GM21423 (cell line): Measurements from ENCODE around the gene APBB2.

ENCODE experiments used
- ATAC-seq: cut with Tn5 transposase; IDR thresholded peaks from one replicate; pipeline ENCODE4 v1.9.1; 2021; ENCODE audit warnings: mild to moderate bottlenecking, moderate library complexity; ENCODE audit not compliant: unreplicated experiment

Gene APBB2

DNA sequence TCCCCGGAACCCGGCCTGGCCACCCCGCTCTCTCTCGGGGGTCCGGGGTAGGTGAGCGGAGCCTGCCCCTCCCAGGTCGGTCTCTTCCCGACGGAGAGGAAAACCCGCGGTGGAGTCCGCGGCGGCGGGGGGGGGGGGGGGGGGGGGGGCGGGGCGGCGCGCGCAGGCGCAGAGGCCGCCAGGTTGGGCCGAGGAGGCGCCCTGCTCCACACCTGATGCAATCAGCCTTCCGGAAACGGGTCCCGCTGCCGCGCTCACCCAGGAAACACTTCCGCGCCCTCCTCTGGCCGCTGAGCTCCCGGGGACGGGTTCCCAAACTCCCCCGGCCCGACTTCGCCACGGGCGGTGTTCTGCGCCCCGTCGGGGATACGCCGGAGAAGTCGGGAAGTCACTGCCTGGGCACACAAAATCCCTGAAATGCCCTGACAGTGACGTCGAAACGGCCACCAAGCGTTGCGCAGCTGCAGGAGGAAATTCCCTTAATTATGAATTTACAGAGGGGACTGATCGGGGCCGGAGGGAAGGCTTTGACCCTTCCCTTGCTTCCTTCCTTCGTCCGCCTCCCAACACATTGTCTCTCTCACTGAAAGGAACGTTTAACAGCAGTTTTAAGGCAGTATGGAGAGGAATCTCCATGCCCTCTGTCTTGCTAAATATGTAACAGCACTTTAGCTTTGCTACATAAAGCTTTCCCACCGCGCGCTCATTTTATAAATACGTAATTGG lies 2.1 kb upstream of the APBB2 start:
- peak; percentile 51 for ATAC-seq

DNA sequence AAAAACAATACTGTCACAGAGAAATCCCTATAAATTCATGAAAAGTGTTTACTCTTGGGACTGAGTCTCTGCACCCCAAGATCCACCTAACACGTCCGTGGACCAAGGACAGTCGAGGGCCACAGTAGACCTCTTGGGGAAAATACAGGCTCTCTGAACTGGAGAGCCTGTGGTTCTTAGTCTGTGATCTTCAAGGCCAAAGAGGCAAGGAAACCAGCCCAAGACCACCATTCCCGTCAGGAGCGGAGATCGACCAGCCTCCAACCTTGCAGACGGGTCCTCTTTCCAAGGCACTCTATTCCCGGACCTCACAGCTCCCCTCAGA lies 1.6 kb upstream of the APBB2 start:
- ATAC-seq, result no peak

DNA sequence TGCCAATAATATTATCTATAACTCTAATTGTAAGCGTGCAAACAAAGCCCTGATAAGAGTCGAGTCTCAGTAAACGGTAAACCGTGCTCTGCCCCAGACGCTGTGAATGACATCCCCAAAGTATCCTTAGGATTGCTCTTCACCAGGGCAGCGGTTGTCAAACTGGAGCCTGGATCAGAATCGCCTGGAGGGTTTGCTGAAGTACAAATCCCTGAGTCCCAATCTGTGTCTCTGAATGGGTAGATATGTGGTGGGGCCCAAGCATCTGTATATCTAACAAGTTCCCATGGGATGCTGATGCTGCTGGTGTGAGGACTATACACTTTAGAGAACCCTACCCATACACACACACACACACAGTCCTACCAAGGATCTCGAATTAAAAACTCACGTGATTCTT lies 813 bp upstream of the APBB2 start:
- no peak for ATAC-seq

DNA sequence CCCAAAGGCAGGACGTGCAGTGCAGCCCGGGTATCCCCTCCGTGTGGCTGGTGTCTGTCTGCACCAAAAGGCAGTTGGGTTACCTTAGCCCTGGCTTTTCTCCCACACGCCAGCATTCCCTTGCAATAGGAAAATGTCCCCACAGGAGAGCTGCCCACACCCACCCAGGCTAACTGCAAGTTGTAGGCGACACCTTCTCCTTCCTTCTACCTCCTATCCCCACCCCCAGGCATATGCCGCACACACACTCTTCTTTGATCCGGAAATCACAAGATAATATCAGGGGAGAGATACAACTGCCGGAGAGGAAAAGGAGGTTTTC lies 444 bp upstream of the APBB2 start:
- ATAC-seq, result no peak

DNA sequence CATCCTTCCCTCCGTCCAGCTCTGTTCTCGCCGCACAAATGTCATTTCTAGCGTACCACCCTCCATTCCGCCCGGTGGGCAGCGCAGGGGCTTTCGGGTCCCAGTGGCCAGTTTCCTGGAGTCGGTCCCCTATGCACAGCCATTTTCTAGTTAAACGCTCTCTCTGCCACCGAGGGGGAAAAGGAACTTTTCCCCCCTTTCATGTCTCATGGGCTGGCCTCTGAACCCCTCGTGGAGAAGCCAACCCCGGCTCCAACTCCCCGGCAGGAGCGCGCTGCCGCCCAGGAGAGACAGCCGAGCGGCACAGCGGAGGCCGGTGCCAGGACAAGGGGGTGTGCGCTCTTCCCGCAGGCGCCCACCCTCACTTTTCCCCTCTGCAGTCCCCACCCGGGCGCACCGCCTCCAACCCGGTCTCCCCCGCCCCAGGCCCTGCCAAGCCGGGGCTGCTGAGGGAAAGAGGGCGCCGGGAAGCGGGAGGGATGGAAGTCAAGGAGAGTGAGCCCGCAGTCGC lies 662 bp downstream of the APBB2 start:
- ATAC-seq, result no peak

DNA sequence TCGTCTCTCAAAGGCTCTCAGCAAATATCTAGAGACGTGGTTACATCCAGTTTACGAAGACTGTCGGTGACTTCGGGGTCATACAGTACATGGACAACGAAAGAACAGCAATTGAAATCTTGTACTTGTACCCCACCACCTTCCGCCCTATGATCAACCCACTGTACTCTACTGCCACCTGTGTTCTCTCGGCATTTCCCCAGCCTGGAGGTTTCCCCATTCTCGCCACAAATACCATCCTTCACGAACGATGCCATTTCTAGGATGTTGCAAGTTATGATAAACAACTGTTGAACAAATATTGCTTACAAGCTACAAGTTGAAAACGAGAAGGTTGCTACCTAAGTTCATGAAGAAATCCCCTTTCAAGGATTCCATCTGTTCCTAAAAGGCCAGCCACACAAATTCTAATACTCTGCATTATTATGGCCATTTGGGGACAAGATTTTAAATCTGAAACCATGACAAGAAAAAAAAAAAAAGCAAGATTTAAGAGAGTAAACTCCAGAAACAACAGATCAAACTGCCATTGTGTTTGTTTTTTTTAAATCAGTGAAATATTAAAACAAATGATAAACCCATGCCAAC lies 1.6 kb downstream of the APBB2 start:
- ATAC-seq, result no peak

DNA sequence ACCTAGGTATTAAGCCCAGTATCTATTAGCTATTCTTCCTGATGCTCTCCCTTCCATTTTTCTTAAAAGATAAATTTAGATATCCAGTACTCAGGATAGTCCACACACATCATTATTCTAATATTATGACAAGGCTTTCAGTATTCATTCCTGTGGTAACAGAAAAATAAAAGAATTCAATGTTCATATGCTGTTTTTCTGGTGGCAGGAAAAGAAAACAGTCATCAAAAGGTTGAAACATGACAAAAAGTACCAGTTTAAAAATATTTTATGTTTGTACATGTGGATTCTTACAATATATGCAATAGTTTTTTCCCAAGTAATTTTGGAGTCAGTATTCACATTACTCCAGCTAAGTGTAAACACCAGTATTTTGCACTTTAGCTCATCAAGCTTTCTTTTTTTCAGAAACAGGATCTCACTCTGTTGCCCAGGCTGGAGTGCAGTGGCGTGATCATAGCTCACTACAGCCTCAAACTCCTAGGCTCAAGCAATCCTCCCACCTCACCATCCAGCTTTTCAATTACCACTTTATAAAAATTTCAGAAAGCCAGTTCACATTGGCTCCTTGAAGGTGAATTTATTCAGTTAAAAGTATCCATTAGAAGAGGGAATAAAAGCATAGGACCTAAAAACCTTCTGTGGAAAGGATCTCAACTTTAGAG lies 2.3 kb downstream of the APBB2 start:
- no peak for ATAC-seq

DNA sequence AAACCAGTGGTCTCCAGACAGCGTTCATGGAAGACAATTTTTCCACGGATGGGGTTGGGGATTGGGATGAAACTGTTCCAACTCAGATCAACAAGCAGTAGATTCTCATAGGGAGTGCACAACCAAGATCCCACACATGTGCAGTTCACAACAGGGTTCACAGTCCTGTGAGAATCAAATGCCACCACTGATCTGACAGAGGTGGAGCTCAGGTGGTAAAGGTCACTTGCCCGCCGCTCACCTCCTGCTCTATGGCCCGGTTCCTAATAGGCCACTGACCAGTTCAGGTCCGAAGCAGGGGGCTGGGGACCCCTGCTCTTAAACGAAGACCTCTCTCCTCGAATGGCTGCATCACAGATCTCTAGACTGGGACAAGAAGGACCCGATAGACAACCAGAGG lies 4.4 kb downstream of the APBB2 start:
- ATAC-seq, result no peak

DNA sequence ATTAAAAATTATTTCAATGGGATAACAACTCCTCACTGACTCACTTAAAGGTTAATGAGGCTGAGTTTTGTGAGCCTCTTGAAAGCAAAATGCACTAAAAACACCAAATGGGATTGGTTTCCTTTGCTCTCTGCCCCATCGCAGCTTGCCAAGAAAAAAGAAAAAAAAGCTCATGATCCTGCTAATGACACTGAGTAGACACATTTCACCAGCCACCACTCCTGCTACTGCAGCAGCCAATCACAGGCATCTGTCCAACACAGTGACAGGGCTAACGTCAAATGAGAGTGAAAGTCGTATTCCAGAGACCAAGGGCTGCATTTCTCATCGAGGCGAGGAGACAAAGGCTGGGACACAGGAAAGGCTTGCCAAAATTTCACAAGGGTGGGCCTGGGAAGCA lies 5.2 kb downstream of the APBB2 start:
- no peak for ATAC-seq

DNA sequence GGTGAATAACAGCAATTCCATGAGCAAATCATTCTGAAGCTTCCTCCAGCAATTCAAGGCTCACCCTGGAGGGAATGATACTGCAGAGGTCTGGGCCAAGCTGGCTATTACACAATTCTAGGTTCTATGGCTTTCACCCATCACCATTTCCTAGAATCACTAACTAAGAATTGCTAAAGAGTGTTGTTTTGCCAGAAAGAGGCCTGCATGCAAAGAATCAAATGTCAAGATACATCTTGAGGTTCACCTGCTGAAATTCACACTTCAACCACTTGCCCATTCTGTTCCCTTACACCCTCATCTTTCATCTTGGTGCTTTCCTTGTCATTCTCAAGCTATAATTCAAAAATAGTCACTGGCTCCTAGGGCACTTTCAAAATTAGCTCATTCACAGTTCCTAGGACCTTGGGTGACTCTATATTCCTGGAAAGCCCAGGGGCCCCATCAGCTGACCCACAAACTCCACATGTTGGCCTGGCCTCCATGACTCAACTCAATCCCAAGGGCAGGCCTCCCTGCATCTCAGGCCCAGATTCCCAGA lies 7.0 kb downstream of the APBB2 start:
- ATAC-seq, result no peak

DNA sequence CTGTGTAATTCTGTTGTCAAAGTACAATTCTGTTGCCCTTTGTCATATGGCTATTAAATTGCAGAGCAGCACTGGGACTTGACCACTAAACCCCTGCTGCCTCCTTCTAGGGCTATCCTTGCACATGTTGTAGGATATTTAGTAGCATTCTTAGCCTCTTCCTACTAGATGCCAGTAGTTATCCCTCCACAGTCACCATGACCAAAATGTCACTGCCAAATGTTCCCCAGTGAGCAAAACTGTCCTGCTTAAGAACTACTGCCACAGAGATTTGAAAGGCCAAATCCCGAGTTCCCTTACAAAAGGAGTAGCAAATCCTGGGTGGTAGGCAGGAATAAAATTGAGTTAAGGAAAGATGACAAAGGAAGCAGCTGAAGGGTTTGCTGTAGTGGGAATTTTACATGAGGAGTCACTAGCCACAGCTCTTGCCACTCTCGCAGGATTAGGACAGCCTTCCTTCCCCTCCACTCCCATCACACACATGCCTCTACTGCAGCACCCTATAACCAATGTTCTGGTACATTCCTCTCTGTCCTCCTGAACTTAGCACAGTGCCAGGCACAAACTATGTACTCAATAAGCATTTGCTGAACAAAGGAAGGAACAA lies 8.4 kb downstream of the APBB2 start:
- no peak for ATAC-seq

DNA sequence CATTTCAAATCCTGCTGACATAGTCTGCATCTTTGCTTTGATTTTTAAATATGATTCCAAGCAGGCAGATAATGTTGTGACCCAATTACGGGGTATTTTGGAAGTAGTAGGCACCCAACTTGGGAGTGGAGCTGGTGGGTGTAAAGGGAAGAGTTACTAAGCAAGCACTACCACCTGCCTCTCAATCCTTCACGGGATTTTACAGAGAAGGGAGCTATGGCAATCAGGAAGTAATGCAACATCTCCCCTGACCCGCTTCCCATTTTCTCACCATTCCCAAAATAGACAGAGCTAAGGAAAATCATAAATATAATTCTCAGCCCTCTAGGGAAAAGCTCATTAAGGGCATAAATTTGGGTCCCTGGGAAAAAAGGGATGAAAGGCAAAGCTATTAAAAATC lies 9.2 kb downstream of the APBB2 start:
- no peak for ATAC-seq

DNA sequence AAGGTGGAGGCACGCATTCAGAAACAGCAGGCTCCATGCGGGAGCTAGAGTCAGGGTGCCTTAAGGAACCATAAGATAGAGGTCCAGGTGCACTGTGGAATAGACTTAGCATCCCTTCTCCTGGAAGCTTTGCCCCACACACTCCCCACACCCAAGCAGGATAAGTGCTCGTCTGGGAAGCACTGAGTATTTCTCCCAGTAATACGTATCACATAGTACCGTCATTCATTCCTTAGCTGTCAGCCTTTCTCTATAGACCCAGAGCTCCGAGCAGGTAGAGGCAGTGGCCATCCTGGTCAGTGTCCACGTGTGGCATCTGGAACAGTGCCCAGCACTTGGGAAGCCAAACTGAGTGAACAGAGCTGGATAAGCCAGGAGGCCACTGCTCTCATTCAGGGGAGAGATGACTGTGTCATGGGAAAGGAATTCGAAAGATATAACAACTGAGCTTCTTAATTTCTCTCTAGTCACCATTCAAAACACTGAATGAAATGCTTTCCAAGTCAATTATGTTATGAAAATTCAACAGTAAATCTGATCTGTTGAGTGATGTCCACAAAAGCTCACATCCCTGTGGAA lies 9.9 kb downstream of the APBB2 start:
- no peak for ATAC-seq

DNA sequence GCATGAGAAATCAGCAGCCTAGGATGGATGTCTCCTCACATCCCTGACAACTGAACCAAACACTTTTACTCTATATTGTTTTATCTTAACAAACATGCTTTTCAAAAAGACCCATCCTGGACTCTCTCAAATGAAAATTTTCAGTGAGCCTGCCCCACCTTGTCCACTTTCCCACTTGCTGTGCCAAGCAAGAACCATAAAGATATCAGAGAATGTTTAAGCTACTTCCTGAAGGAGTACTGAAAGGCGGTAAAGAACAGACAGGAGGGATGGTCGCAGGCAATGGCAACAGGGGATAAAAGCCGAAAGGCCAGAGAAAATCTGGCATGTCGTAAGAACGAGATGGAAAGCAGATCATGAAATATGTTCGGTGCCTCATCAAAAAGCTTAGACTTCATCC lies 10.5 kb downstream of the APBB2 start:
- ATAC-seq, result no peak

DNA sequence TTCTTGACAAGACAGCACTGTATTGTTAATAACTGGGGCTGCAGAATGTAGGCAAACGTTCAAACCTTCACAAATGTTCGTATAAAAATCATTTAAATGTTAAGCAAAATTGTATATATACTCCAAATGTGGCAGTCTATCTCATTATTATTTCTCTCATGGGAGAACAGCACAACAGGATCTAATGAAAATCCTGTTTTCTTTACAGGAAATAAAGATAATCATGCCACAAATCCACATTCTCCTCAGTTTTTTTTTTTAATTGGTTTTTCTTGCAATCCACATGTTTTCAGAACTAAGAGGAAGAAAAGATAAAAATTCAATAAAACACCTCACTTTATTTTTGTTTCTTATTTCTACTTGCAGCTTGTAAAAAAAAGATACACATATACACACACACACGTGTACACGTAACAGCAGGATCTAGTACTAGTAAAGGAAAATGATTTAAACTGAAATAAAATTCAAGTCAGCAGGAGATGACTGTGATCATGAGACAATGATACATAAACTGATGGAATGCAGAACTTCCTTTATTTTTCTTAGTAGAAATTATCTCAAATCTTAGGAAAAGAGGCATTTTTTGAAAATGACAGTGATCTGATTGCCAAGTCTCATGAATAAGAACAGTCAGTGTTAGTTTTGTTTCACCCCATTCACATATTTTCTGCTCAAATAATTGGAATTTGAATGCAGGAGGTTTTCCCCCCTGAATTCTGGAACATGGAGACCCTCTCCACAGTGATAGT lies 11.3 kb downstream of the APBB2 start:
- no peak for ATAC-seq

DNA sequence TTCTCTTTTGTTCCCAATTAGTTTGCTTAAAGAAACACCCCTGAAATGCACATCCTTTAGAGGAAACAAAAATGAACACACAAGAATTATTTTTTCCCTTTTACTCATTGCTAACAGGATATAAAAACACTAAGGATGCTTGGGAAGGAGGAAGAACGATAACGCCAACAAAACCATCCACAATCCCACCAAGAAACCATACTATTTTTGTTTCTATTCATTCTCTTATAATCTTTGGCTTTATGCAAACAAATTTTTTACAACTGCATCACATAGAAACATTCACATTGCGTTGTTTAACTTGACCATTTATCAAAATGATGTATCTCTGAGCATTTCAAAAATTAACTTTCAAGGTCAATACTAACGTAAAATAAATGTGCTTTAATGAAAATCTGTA lies 12.0 kb downstream of the APBB2 start:
- ATAC-seq, result no peak

DNA sequence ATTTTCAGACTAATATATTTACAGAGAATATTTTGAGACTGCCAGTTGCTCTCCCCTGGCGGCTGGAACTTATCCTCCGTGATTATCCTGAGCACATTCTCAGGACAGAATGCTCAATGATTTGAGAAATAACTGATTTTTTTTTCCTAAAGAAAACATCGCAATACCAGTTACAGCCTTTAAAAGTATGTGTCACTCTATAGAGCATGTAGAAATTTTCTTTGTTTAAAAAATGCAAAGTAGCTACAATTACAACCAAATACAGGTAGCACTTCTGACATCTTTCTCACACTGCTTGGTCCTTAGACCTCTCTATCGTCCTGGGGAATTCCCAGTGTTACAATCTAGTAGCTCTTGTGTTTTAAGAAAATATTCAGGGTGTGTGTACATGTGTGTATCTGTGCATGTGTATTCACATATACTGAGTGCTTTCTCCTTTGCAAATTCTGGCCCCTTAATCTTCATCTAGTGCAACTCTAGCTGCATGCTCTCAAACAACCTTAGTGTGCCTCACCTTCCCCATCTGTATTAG lies 13.8 kb downstream of the APBB2 start:
- ATAC-seq, result no peak

DNA sequence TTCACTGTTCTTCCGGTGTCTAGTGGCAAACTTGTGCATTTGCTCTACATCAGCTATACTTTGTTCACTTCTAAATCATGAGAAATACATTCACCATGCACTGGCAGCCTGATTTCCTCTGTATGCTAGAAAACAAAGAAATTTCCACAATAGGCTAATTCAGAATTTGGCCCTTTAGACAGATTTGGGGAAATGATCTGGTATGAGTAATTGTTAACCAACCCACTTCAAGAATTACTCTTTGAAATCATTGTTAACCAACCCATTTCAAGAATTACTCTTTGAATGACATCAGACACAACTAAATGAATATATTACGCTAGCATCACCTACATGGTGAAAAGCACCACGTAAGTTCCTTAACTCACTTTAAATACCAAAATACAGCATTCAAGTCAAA lies 14.6 kb downstream of the APBB2 start:
- ATAC-seq, result no peak

DNA sequence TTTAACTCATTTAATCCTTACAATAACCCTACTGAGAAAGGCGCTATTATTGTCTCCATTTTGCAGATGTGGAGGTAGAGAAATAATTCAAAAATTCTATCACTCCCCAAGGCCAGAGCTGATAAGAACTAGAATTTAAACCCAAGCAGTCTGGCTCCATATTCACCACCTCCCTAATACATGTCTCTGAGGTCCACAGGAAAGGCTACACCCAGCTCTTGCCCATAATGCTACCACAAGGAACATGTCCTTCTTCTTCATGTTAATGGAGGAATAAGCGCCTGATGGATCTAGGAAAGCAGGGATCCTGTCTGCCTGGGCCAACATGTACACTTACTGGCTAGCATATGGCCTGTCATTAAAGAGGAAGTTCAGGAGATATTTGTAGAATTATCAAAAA lies 16.3 kb downstream of the APBB2 start:
- ATAC-seq, result no peak

DNA sequence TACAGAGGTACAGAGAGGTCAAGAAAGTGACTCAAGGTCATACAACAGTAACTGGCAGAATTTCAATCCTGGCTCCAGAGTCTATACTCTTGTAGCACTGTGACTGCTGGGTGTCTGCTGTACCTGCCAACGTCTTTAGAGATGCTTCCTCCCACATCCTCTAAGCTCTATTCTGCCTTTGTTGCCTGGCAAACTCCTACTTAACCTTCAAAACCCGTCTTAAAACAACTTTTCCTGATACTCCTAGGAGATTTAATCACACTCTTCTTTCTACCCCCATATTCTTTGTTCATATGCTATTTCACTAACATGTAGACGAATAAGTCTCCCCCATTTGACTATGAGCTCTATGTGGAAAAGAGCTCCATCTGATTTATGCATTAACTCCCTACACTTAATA lies 16.8 kb downstream of the APBB2 start:
- no peak for ATAC-seq
